OCI-LY3 (cell line): ENCODE measurements around the gene ANXA4.

ENCODE experiments used
- CTCF ChIP-seq: fragments of 200-600, 300-600 bp; sonication (generic); IDR thresholded peaks from 2 replicates; pipeline ENCODE4 v1.5.1; 2014; ENCODE audit warnings: antibody characterized with exemption, low read length, low read depth
- EZH2phosphoT487 ChIP-seq: fragments of 200-600 bp; shearing (Covaris generic); IDR thresholded peaks from 2 replicates; pipeline ENCODE4 v1.6.1; 2018; ENCODE audit warnings: antibody characterized with exemption, mixed run types, low read depth

- no peak for TF ChIP-seq CTCF
- no peak for TF ChIP-seq EZH2phosphoT487
Measured at GRCh38 chr2:69837533-69837932, 95.6 kb downstream of the ANXA4 start.
